ENCODE data around the gene PLB1.
A peak's percentile ranks its signal among the peaks of the same experiment; 100 is the strongest.

PLB1 gene

GRCh38 chr2:28628987-28629386 lies 133.1 kb downstream of the PLB1 start:
- DNase-seq (ENCODE audit: low spot score) = no peak

- DNase-seq (ENCODE audit: low spot score) = no peak
Measured at GRCh38 chr2:28629910-28630309, 134.1 kb downstream of the PLB1 start.

- no peak for DNase-seq (ENCODE audit: low spot score)
Measured at GRCh38 chr2:28630341-28630740, 134.5 kb downstream of the PLB1 start.

- no peak for DNase-seq (ENCODE audit: low spot score)
Measured at GRCh38 chr2:28631514-28632206, 135.8 kb downstream of the PLB1 start.

- DNase-seq (ENCODE audit: low spot score) = no peak
Measured at GRCh38 chr2:28632791-28633190, 136.9 kb downstream of the PLB1 start.

- DNase-seq (ENCODE audit: low spot score) = no peak
Measured at GRCh38 chr2:28633204-28633603, 137.3 kb downstream of the PLB1 start.

- DNase-seq (ENCODE audit: low spot score) = peak; percentile 73
Measured at GRCh38 chr2:28633746-28634145, 137.9 kb downstream of the PLB1 start.

- no peak for DNase-seq (ENCODE audit: low spot score)
Measured at GRCh38 chr2:28635191-28635611, 139.3 kb downstream of the PLB1 start.

GRCh38 chr2:28636491-28636890 lies 140.6 kb downstream of the PLB1 start:
- DNase-seq (ENCODE audit: low spot score) = no peak

GRCh38 chr2:28637066-28638047 lies 141.5 kb downstream of the PLB1 start:
- no peak for DNase-seq (ENCODE audit: low spot score)

GRCh38 chr2:28638102-28638501 lies 142.2 kb downstream of the PLB1 start:
- no peak for DNase-seq (ENCODE audit: low spot score)

GRCh38 chr2:28639092-28639691 lies 143.3 kb downstream of the PLB1 start:
- DNase-seq (ENCODE audit: low spot score) = no peak

- no peak for DNase-seq (ENCODE audit: low spot score)
Measured at GRCh38 chr2:28639836-28640235, 144.0 kb downstream of the PLB1 start.

GRCh38 chr2:28640260-28640907 lies 144.5 kb downstream of the PLB1 start:
- no peak for DNase-seq (ENCODE audit: low spot score)

- DNase-seq (ENCODE audit: low spot score) = no peak
Measured at GRCh38 chr2:28640908-28641300, 145.0 kb downstream of the PLB1 start.

- no peak for DNase-seq (ENCODE audit: low spot score)
Measured at GRCh38 chr2:28642796-28643195, 146.9 kb downstream of the PLB1 start.

- DNase-seq (ENCODE audit: low spot score) = no peak
Measured at GRCh38 chr2:28643327-28643726, 147.5 kb downstream of the PLB1 start.

- DNase-seq (ENCODE audit: low spot score) = no peak
Measured at GRCh38 chr2:28643911-28644334, 148.1 kb downstream of the PLB1 start.

GRCh38 chr2:28644760-28645159 lies 148.9 kb downstream of the PLB1 start:
- no peak for DNase-seq (ENCODE audit: low spot score)

GRCh38 chr2:28645553-28645952 lies 149.7 kb downstream of the PLB1 start:
- DNase-seq (ENCODE audit: low spot score) = no peak

GRCh38 chr2:28647682-28648081 lies 151.8 kb downstream of the PLB1 start:
- DNase-seq (ENCODE audit: low spot score) = no peak

GRCh38 chr2:28648147-28648546 lies 152.3 kb downstream of the PLB1 start:
- no peak for DNase-seq (ENCODE audit: low spot score)

All from hepatic stellate cell (primary cell).